NB4 (cell line): ENCODE results near the gene ANKRD33B.

ENCODE experiments used
- DNase-seq: peaks from one replicate; pipeline ENCODE4 v3.0.0; 2010; ENCODE audit warnings: low read depth
- H3K4me3 ChIP-seq: one replicate; pipeline ENCODE4 v1.5.1; 2011; ENCODE audit warnings: mild to moderate bottlenecking, low read depth, low read length, moderate library complexity
- MYC ChIP-seq: IDR thresholded peaks from 2 replicates; pipeline ENCODE4 v1.6.1; 2011; ENCODE audit warnings: low read depth, low read length
- POLR2A ChIP-seq: IDR thresholded peaks from 2 replicates; pipeline ENCODE4 v1.6.1; 2011; ENCODE audit warnings: mild to moderate bottlenecking; ENCODE audit not compliant: insufficient read length; ENCODE audit errors: extremely low read depth
- TF ChIP-seq, protein P1 (sequence below): IDR thresholded peaks from one replicate; pipeline ENCODE4 v1.5.1; 2012; ENCODE audit warnings: low read depth, low read length
- TF ChIP-seq, protein P2 (sequence below): IDR thresholded peaks from 2 replicates; pipeline ENCODE4 v1.6.1; 2011; ENCODE audit warnings: low read depth, low read length

ANKRD33B gene

DNA sequence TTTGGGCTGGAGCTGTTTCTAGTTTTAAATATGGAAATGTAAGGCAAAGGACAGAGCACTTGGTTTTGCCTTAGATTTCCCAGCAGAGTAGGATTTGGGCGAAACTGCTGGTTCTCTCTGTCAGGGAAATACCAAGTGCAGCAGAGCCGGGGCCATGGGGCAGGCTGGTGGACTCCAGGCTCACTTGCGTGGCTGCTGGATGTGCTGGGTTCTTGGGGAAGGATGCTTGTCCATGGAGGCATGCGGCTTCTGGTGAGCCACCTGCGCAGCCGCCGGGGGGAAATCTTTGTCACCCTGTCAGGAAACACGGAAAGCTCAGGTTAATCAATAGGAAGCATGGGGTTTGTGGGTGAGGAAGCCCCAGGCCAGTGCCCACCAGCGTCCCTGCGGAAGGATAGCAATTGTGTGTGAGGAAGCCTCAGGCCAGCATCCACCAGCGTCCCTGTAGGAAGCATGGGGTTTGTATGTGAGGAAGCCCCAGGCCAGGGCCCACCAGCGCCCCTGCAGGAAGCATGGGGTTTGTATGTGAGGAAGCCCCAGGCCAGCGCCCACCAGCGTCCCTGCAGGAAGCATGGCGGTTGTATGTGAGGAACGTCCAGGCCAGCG is 117.1 kb downstream of the ANKRD33B start:
- no peak overlapping the region for H3K4me3 ChIP-seq
- DNase-seq, result no peak
- TF ChIP-seq, protein P1, sequence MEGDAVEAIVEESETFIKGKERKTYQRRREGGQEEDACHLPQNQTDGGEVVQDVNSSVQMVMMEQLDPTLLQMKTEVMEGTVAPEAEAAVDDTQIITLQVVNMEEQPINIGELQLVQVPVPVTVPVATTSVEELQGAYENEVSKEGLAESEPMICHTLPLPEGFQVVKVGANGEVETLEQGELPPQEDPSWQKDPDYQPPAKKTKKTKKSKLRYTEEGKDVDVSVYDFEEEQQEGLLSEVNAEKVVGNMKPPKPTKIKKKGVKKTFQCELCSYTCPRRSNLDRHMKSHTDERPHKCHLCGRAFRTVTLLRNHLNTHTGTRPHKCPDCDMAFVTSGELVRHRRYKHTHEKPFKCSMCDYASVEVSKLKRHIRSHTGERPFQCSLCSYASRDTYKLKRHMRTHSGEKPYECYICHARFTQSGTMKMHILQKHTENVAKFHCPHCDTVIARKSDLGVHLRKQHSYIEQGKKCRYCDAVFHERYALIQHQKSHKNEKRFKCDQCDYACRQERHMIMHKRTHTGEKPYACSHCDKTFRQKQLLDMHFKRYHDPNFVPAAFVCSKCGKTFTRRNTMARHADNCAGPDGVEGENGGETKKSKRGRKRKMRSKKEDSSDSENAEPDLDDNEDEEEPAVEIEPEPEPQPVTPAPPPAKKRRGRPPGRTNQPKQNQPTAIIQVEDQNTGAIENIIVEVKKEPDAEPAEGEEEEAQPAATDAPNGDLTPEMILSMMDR, result no peak
- TF ChIP-seq, protein P2, sequence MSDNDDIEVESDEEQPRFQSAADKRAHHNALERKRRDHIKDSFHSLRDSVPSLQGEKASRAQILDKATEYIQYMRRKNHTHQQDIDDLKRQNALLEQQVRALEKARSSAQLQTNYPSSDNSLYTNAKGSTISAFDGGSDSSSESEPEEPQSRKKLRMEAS, result no peak
- TF ChIP-seq POLR2A (no peak), MYC (no peak)

DNA sequence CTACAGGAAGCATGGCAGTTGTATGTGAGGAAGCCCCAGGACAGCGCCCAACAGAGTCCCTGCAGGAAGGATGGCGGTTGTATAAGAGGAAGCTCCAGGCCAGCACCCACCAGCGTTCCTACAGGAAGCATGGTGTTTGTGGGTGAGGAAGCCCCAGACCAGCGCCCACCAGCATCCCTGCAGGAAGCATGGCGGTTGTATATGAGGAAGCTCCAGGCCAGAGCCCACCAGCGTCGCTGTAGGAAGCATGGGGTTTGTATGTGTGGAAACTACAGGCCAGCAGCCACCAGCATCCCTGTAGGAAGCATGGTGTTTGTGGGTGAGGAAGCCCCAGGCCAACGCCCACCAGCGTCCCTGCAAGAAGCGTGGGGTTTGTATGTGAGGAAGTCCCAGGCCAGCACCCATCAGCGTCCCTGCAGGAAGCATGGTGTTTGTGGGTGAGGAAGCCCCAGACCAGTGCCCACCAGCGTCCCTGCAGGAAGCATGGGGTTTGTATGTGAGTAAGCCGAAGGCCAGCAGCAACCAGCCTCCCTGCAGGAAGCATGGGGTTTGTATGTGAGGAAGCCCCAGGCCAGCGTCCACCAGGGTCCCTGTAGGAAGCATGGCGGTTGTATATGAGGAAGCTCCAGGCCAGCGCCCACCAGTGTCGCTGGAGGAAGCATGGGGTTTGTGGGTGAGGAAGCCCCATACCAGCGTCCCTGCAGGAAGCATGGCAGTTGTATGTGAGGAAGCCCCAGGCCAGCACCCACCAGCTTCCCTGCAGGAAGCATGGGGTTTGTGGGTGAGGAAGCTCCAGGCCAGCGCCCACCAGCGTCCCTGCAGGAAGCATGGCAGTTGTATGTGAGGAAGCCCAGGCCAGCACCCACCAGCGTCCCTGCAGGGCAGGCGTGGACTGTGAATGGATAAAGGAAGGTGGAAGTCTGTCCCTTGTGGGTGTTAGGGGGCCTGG is 118.1 kb downstream of the ANKRD33B start:
- H3K4me3 ChIP-seq, result no peak overlapping the region
- TF ChIP-seq, protein P1, result no peak
- TF ChIP-seq POLR2A (no peak), MYC (no peak)
- TF ChIP-seq, protein P2, result no peak
- DNase-seq, result no peak

DNA sequence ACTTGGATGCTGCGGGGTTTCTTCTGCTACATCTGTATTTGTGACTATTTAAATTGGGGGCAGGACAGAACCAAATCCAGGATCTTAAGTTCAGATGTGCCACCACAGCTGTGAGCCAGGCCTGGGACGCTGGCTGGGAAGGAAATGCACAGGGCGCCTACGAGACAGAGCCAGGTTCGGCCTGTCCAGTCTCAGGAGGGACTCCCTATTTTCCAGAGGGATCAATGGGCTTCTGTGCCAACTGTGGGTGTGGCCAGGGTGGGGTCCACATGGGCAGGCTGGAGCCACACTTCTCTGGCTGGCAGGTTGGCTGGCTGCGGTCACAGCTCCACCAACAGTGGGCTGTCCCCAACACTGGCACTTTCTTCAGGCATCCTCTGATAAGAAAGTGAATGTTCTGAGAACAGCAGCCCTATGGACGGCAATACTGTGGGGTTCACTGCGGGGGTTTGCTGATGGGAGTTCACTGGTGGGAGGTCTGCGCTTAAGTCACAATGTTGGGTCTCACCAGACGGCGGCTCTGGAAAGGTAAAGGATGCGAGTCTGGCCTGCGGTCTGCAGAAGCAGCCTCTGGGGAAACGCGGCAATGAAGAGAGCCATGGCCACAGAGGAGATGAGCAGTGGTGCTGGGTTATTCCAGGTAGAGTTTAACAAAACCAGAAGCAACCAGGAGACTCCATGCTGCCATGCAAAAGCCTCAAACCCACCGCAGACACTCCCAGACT is 119.1 kb downstream of the ANKRD33B start:
- DNase-seq, result no peak
- no peak for TF ChIP-seq MYC
- TF ChIP-seq, protein P2, result no peak
- TF ChIP-seq, protein P1, result no peak
- TF ChIP-seq POLR2A, result no peak
- H3K4me3 ChIP-seq, result no peak overlapping the region

DNA sequence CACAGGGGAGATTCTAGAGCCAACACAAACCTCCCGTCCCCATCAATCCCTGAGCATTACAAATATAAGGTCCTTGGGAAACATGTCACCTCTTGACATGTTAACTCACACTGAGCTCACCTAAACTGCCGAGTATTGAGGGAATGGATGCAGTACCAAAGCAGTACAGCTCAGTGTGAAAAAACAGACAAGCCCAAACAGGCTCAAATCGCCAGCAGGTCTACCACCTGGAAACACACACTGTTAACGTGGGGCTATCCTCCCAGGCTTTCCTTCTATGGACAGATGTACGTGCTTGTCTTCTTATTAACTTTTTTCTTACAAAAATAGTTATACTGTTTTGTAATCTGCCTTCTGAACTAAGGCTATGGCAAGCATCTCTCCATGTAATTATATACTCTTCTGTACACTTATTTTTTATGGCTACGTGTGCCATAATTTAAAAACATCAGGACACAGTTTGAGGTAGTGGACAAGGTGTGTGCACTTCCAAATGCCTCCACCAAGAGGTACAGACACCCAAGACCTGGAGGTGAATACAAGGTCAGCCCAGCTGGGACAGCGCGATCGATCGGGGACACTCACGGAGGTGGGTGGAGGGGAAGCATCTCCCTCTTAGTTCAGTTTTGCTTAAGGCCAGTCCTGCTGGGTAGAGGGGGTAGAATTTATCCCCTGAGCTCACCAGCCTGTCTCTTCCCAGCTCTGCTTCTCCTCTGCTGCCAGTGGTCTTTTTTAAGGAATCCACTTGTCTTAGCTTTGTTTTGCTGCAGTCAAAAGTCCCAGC is 120.6 kb downstream of the ANKRD33B start:
- TF ChIP-seq MYC (no peak), POLR2A (no peak)
- TF ChIP-seq, protein P1, result no peak
- TF ChIP-seq, protein P2, result no peak
- H3K4me3 ChIP-seq, result no peak overlapping the region
- no peak for DNase-seq

DNA sequence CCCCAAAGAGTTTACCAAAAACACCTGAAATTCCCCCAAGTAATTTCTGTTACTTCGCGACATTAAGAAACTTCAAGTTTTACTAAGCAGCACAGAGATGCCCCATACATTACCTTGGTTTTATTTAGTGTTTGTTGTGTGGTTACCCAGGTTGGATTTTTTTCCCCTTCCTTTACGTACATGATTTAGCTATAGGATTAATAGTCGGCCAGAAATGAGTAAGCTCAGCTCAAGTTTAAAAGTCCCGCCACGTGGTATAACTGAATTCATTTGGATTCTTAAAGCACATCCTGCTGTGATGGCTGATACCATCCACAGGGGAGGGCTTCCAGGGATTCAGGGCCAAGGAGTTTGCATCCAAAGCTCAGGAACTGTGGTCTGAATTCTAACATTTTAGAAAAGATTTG is 121.2 kb downstream of the ANKRD33B start:
- H3K4me3 ChIP-seq, result no peak overlapping the region
- TF ChIP-seq POLR2A, result no peak
- no peak for TF ChIP-seq MYC
- TF ChIP-seq, protein P1, result no peak
- TF ChIP-seq, protein P2, result no peak
- no peak for DNase-seq
